Measurements from ENCODE around the gene OLFML2A. TPM values are rescaled to one million over a fixed set of nuclear protein-coding genes. Genes with fewer than 3 reads are reported as not detected.
"Not testable (repeated sequence)": the region's sequence is repeated elsewhere in the genome, so short reads cannot be mapped to it uniquely, and the experiment has no call there.

The OLFML2A gene
- total and polyA plus RNA-seq, 12 donors = 5.9 to 51.2 (median 31.8) TPM

GRCh38 chr9:124840300-124840833 lies 63.4 kb downstream of the OLFML2A start:
- Histone ChIP-seq H3K9me3 (no peaks in the 10 kb centered on the region), H3K36me3 (no peaks in the 10 kb centered on the region), H3K27ac (peak overlapping the region in 5 of 10 donors; percentile 12 to 61 (median 47)), H3K27me3 (peaks cover 0 to 6% (median 0%) of the 10 kb centered on the region in 7 donors), H3K4me3 (no peak overlapping the region), H3K4me1 (peaks cover 3 to 33% (median 9%) of the 10 kb centered on the region in 9 donors)
- ATAC-seq = peak in 5 of 8 donors; percentile 19 to 34 (median 24)
- 72 to 77% methylated on average over 18 of the region's 18 CpGs for WGBS, 2 donors
- intact Hi-C loops (cut with DNase I) = loop anchor here in 1 of 10 donors (5.0 kb wide), 1 partner anchor 58 kb away; no protein-coding TSS in a partner anchor
- no peak for DNase-seq
- peak in 8 of 9 donors; percentile 7 to 45 (median 26) for TF ChIP-seq CTCF (IDR thresholded peaks at IDR 0.05)

- ATAC-seq (peak in 2 of 8 donors; percentile 7 to 37), DNase-seq (no peak)
- Histone ChIP-seq H3K4me3 (no peak overlapping the region), H3K27ac (peak overlapping the region in 2 of 10 donors; percentile 9 to 15), H3K4me1 (peaks cover 0 to 24% (median 7%) of the 10 kb centered on the region in 9 donors), H3K27me3 (peaks cover 0 to 6% (median 0%) of the 10 kb centered on the region in 7 donors), H3K36me3 (no peaks in the 10 kb centered on the region), H3K9me3 (no peaks in the 10 kb centered on the region)
- intact Hi-C loops (cut with DNase I) = loop anchor here in 1 of 10 donors (5.0 kb wide), 1 partner anchor 59 kb away; no protein-coding TSS in a partner anchor
- 84 to 88% methylated on average over 14 of the region's 14 CpGs for WGBS, 2 donors
- TF ChIP-seq CTCF (IDR thresholded peaks at IDR 0.05) = no peak
Observed at GRCh38 chr9:124841075-124841821, 64.3 kb downstream of the OLFML2A start.

- ATAC-seq = no peak
- H3K27me3 ChIP-seq = peaks cover 0 to 4% (median 0%) of the 10 kb centered on the region in 7 donors
- H3K4me3 ChIP-seq = no peak overlapping the region
- no peaks in the 10 kb centered on the region for H3K9me3 ChIP-seq
- H3K36me3 ChIP-seq = no peaks in the 10 kb centered on the region
- DNase-seq = no peak
- intact Hi-C loops (cut with DNase I) = loop anchor here in 1 of 10 donors (5.0 kb wide), 1 partner anchor 61 kb away; no protein-coding TSS in a partner anchor
- H3K4me1 ChIP-seq = peaks cover 0 to 19% (median 7%) of the 10 kb centered on the region in 9 donors
- TF ChIP-seq CTCF (IDR thresholded peaks at IDR 0.05) = no peak
- H3K27ac ChIP-seq = no peak overlapping the region
- WGBS, 2 donors = 85 to 87% methylated on average over 11 of the region's 11 CpGs
Observed at GRCh38 chr9:124843456-124844034, 66.6 kb downstream of the OLFML2A start.

- intact Hi-C loops (cut with DNase I) = loop anchor here in 1 of 10 donors (5.0 kb wide), 1 partner anchor 62 kb away; no protein-coding TSS in a partner anchor
- WGBS, 2 donors = 64 to 66% methylated on average over 4 of the region's 4 CpGs
Observed at GRCh38 chr9:124844291-124844690, 67.4 kb downstream of the OLFML2A start.

GRCh38 chr9:124846467-124846866 lies 69.5 kb downstream of the OLFML2A start:
- intact Hi-C loops (cut with DNase I); H3K36me3 ChIP-seq; H3K27ac ChIP-seq; ATAC-seq; H3K9me3 ChIP-seq; DNase-seq; H3K4me3 ChIP-seq; H3K27me3 ChIP-seq: not testable (repeated sequence)
- WGBS, 2 donors = 95% methylated on average over 9 of the region's 9 CpGs
- H3K4me1 ChIP-seq = peaks cover 0 to 22% (median 11%) of the 10 kb centered on the region in 9 donors

More at GRCh38 chr9:124844291-124844690, 67.4 kb downstream of the OLFML2A start:
- no peak for DNase-seq
- H3K4me1 ChIP-seq = peaks cover 0 to 19% (median 7%) of the 10 kb centered on the region in 9 donors
- no peaks in the 10 kb centered on the region for H3K36me3 ChIP-seq
- H3K27me3 ChIP-seq = no peaks in the 10 kb centered on the region
- H3K27ac ChIP-seq = no peak overlapping the region
- H3K4me3 ChIP-seq = no peak overlapping the region
- no peak for ATAC-seq
- H3K9me3 ChIP-seq = no peaks in the 10 kb centered on the region
- no peak for TF ChIP-seq CTCF (IDR thresholded peaks at IDR 0.05)
